GM21526 (cell line): ENCODE results near the gene CXCL13.
"Not testable (repeated sequence)": the region's sequence is repeated elsewhere in the genome, so short reads cannot be mapped to it uniquely, and the experiment has no call there.

Experiments used
- ATAC-seq: cut with Tn5 transposase; IDR thresholded peaks from one replicate; pipeline ENCODE4 v1.9.1; 2021; ENCODE audit warnings: moderate library complexity; ENCODE audit not compliant: unreplicated experiment, low FRiP score

Gene CXCL13

GRCh38 chr4:77600521-77601451 lies 4.8 kb upstream of the CXCL13 start:
- no peak for ATAC-seq

DNA sequence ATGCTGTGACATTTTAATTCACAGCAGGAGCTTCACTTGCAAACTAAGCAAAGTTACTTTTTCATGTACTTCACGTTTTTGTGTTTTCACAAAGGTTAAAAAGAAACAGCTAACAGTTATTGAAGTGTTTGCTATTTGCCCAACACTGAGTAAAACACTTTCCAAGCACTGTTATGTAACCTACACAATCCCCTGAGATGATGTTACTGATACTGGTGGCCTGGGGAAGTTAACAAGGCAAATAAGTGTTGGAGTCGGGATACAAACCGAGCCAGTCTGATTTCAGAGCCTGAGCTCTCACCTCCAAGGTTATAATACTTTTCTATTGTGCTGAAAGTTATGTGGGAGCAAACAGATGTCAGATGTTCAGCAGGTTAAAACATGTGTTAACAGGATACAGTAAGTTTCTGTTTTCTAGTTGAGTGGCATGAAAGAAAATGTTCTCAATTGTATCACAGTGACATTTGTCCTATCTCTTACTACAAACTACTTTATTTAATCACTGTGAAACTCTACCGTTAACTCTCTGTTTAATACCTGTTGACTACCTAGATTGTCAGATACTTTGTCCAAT lies 3.9 kb upstream of the CXCL13 start:
- no peak for ATAC-seq

DNA sequence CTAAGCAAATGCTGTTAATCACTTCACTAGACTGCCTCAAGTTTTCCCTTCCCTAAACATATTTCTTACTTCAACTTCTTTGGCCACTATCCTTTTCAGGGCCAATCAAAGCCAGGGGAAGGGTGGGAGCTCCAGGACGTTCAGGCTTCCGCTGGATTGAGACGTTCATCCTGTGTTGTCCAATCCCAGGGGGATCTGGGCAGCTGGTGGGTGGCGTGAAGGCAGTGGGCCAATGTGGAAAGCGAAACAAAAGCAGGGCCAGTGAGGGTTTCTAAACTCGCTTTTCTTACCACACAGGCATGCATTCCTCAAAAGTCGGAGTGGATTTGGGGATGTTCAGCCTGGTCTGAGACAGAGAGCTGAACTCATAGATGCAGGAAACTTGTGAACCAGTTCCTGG lies 7.6 kb downstream of the CXCL13 start:
- ATAC-seq, result no peak

DNA sequence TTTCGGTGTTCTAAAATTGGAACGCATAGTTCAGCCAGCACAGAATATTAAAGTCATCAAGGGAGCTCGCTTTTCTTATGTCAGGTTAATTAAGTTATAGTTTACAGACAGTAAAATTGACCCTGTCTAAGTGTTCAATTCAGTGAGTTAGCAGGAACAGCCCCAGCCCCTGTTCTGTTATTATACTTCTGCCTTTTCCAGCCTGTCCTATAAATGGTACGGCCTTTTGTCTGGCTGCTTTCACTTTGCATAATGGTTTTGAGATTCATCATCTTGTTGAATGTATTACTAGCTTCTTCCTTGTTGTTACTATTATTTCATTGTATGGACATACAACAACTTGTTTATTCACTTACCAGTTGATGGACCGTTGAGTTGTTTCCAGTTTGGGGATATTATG lies 9.5 kb downstream of the CXCL13 start:
- ATAC-seq, result no peak

DNA sequence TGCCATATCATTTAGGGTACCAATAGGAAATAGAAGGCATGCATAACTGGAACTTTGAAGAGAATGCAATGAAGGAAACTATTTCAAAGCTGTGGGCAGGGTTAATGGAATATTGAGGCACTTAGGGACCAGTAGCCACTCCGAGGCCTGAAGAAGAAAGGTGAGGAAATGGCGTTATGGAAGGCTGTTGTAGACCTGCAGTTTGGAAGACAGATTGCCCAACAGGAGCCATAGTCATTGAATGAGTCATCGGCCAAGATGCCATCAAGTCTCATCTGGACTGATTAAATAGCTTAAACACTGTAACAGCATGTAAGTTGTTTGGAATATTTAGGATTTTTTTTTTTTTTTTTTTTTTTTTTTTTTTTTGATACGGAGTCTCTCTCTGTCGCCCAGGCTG lies 11.6 kb downstream of the CXCL13 start:
- ATAC-seq, result no peak

DNA sequence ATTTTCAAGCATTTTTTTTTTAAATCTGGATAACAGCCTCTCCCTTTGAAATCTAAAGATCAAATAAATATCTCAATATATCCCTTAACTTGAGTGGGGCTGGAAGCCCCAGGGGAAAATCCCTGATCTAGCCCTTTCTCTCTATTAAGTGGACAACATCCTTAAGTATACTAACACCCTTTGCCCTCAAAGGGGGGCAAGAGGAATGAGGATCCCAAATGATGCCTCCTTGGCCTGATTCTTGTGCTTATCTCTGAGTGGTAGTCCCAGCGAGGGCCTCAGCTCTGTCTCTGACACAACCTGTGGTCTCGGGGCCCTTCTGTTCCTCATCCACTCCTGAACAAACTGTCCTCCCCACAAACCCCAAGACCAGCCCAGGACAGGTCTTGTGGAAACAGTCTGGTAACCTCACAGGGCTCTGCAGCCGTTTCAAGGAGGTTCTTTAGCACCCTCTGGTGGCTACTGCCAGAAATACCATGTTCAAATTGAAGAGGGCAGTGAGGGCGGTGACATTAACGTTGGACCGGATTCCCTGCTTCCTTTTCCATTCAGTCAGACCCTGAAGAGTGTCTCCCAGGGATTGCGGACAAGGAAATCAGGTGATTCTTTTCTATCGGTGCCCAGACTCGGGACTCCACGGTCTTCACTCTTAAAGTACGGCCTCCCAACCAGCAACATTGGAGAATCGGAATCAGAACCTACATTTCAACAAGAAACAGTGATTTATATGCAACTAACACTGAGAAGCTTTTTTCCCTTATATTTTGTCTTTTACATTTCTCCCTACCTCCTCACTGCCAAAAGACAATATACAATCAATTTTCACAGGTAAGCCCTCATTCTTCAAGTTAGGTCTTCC lies 13.0 kb downstream of the CXCL13 start:
- ATAC-seq, result peak; percentile 90

DNA sequence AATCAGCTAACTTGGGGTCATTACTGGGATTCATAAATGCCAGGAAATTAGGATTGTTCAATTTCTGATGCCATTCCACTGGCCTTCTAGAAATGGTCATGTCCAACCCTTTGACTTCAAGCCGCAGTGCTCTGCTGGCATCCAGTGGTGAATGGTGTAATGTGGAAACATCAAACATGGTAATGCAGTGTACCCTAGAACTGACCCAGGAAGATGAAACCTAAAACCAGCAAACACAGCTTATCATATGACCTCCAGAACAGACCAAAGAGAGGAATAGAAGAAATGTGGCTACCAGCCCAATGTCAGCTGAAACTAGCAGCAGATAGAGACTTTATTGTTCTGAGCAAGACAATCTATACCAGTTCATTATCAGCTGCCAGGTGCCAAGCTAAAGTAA lies 13.8 kb downstream of the CXCL13 start:
- ATAC-seq, result no peak

GRCh38 chr4:77621254-77621653 lies 15.6 kb downstream of the CXCL13 start:
- no peak for ATAC-seq

DNA sequence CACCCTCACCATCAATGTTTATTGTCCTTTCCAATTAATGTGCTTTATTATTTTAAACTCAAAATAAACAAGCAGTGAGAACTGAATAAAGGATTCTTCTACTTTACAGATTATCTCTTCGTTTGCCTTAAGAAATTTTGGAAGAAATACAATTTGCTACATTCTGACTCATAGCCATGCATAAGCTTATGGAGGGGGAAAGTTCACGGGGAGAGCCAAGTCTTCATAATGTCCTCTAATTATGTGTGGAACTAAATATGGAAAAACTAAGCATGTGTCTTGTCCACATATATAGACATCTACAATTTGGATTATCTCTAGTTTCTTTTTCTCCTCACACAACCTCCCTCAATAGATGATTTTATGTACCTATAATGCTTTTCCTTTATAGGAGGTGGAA lies 17.5 kb downstream of the CXCL13 start:
- no peak for ATAC-seq

- no peak for ATAC-seq
These were observed 18.6 kb downstream of the CXCL13 start for GRCh38 chr4:77624213-77624612.

- ATAC-seq, result no peak
These were observed 19.9 kb downstream of the CXCL13 start for GRCh38 chr4:77625485-77625884.

- peak; percentile 75 for ATAC-seq
These were observed 24.3 kb downstream of the CXCL13 start for GRCh38 chr4:77629885-77630284.

DNA sequence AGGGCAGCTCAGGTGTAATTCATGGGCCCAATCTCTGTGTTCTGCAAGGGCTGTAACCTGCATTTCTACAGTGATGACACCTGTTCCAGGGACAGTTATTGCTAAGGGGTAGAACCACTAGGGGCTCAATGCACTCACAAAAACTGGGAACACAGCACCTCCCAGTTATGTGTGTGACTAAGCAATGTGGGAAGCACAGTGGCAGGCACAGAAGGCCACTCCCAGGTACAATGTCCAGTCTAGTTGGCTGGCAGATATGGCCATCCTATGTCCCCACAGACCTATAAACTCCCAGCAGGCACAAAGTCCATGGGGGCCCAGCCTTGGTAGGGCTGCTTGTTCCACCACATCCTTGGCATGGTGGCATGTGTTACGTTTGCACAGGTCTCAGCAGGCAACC lies 25.7 kb downstream of the CXCL13 start:
- no peak for ATAC-seq

- no peak for ATAC-seq
These were observed 28.6 kb downstream of the CXCL13 start for GRCh38 chr4:77634132-77634785.

- no peak for ATAC-seq
These were observed 29.6 kb downstream of the CXCL13 start for GRCh38 chr4:77635246-77635645.

DNA sequence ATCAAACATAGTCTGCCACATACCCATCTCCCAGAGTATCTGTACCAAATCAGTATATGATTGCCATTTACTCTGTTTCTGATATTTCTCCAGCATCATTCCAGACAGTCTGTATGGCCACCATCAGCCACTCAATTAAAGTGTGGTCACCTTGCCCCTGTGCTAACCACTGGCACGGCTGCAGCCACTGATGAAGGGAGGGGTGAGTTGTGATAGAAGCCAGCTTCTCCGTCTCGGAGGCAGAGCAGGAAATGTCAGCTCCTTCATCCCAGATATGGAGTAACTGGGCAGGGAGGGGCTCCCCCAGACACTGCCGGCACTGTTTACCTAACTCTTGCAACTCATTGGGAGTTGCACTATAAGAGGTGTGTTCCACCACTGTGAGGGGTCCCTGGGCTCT lies 30.3 kb downstream of the CXCL13 start:
- ATAC-seq, result no peak

DNA sequence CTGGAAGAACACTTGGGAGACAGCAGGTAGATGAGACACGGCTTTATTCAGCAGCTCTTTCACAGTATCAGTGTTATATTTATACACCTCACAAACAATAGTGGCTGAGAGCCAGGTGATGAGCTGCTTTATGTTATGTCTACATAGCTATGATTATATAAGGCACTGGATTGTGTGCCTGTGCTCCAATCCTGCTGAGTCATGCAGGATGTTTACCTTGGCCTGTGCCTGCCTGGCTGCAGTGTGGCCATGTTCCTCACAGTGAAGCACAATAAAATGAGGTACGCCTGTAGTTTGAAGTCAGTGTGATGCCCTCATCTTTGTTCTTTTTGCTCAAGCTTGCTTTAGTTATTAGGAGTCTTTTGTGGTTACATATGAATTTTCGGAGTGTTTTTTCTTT lies 31.3 kb downstream of the CXCL13 start:
- ATAC-seq, result no peak

GRCh38 chr4:77644069-77644468 lies 38.4 kb downstream of the CXCL13 start:
- ATAC-seq, result not testable (repeated sequence)

- no peak for ATAC-seq
These were observed 45.2 kb downstream of the CXCL13 start for GRCh38 chr4:77650787-77651186.

DNA sequence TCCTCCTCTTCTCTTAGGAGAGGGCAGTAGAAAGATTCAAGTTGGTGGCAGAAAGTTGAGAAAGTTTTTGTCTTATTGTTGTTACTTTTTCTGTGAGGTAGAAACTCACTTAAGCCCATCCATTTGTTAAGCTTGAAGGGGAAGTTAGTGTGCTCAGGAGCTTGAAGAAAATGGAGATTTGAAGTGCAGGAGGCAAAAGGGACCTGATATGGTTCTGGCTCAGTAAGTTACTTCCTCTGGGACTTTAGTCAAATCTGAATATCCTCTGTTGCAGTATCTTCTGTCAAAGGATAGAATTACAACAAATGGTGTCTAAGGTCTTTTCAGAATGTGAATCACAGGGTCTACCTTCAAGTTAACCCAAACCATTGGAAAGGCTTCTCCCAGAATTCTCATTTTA lies 46.2 kb downstream of the CXCL13 start:
- ATAC-seq, result no peak
